PC-3 (cell line): ENCODE measurements around the gene ZNF106. TPM values are rescaled to one million over a fixed set of nuclear protein-coding genes. Genes with fewer than 3 reads are reported as not detected.

Experiments used
- ATAC-seq: fragments of 200-7000 bp; cut with Tn5 transposase; 2 replicates; pipeline ENCODE4 v1.9.1; 2020; ENCODE audit warnings: mild to moderate bottlenecking, moderate library complexity
- BruUV-seq: library from RNA; stranded (reverse); fragments of 400-500 nt; replicated peaks from 2 replicates; lab custom pipeline; 2021; lab: Mats Ljungman, UMichigan
- CTCF ChIA-PET: fragments of 300-600 bp; sonication (Branson Sonifier 250); formaldehyde crosslinking; loops from one replicate; lab custom pipeline; 2022; ENCODE audit warnings: antibody characterized with exemption; lab: Charles Lee
- POLR2A ChIA-PET: fragments of 300-600 bp; sonication (Branson Sonifier 250); formaldehyde crosslinking; loops from one replicate; lab custom pipeline; 2022; ENCODE audit warnings: antibody characterized with exemption; ENCODE audit not compliant: unreplicated experiment; lab: Charles Lee
- DNase-seq: peaks from one replicate; pipeline ENCODE4 v3.0.0-alpha.2; 2015
- H2AFZ ChIP-seq: fragments of 300-600 bp; sonication (generic); 2 replicates; pipeline ENCODE4 v1.6.0; 2016; ENCODE audit warnings: antibody characterized with exemption, low read length
- H3F3A ChIP-seq: fragments of 300-600 bp; sonication (generic); one replicate; pipeline ENCODE4 v1.6.0; 2017; ENCODE audit warnings: antibody characterized with exemption, low read length, control low read depth, mild to moderate bottlenecking; ENCODE audit not compliant: unreplicated experiment
- H3K27ac ChIP-seq: fragments of 300-600 bp; sonication (generic); 2 replicates; pipeline ENCODE4 v1.5.1; 2016; ENCODE audit warnings: mild to moderate bottlenecking, low read length
- H3K27me3 ChIP-seq: fragments of 300-600 bp; sonication (generic); 2 replicates; pipeline ENCODE4 v1.6.1; 2016; ENCODE audit warnings: low read length, mixed read lengths
- H3K36me3 ChIP-seq: fragments of 300-600 bp; sonication (generic); 2 replicates; pipeline ENCODE4 v1.6.1; 2016; ENCODE audit warnings: low read depth, mixed run types, low read length, mixed read lengths
- H3K4me1 ChIP-seq: fragments of 300-600 bp; sonication (generic); 2 replicates; pipeline ENCODE4 v1.5.1; 2016; ENCODE audit warnings: low read length; ENCODE audit not compliant: insufficient read depth
- H3K4me2 ChIP-seq: fragments of 300-600 bp; sonication (generic); 2 replicates; pipeline ENCODE4 v1.6.0; 2016; ENCODE audit warnings: low read length
- H3K4me3 ChIP-seq: fragments of 300-600 bp; sonication (generic); 2 replicates; pipeline ENCODE4 v1.5.1; 2016; ENCODE audit warnings: mild to moderate bottlenecking, low read length, mixed read lengths
- H3K79me2 ChIP-seq: fragments of 300-600 bp; sonication (generic); 2 replicates; pipeline ENCODE4 v1.6.1; 2017; ENCODE audit warnings: low read length, mixed read lengths
- H3K9ac ChIP-seq: fragments of 300-600 bp; sonication (generic); 2 replicates; pipeline ENCODE4 v1.6.0; 2016; ENCODE audit warnings: mild to moderate bottlenecking, low read length
- H3K9me2 ChIP-seq: fragments of 300-600 bp; sonication (generic); replicated peaks from 2 replicates; pipeline ENCODE4 v1.6.1; 2016; ENCODE audit warnings: mixed run types, low read length, mixed read lengths
- H3K9me3 ChIP-seq: fragments of 300-600 bp; sonication (generic); 2 replicates; pipeline ENCODE4 v1.6.1; 2016; ENCODE audit warnings: low read length, mixed read lengths
- H4K20me1 ChIP-seq: fragments of 300-600 bp; sonication (generic); 2 replicates; pipeline ENCODE4 v1.6.1; 2016; ENCODE audit warnings: low read length, mixed read lengths
- CTCF ChIP-seq: fragments of 300-600 bp; sonication (generic); conservative IDR thresholded peaks from 2 replicates; pipeline ENCODE4 v1.5.1; 2017; ENCODE audit warnings: antibody characterized with exemption, low read depth, mild to moderate bottlenecking, low read length
- EZH2 ChIP-seq: fragments of 300-600 bp; sonication (generic); IDR thresholded peaks from one replicate; pipeline ENCODE4 v1.6.1; 2017; ENCODE audit warnings: antibody characterized with exemption, mild to moderate bottlenecking, low read length; ENCODE audit not compliant: unreplicated experiment
- EZH2phosphoT487 ChIP-seq: fragments of 300-600 bp; sonication (generic); IDR thresholded peaks from 2 replicates; pipeline ENCODE4 v1.6.1; 2018; ENCODE audit warnings: mild to moderate bottlenecking, antibody characterized with exemption, low read length, borderline replicate concordance
- intact Hi-C: fragments of 100-400 bp; cut with micrococcal nuclease; formaldehyde crosslinking; loops from 2 replicates; pipeline ENCODE4 v1.9.0; 2023
- total RNA-seq: library from RNA; depleted of rRNA; stranded (reverse); fragments of >200 nt; gene quantifications from 2 replicates; pipeline ENCODE4 v1.2.3, GENCODE V29; 2014

ZNF106 gene
- total RNA-seq, 1 experiment from 2014 or later, result 25.6 TPM

- intact Hi-C loops, result no loop called here
- POLR2A ChIA-PET, result interaction anchor here (0.6 kb wide), 1 partner anchor 505 kb away, joined by 3 read pairs; no protein-coding TSS in a partner anchor
Observed at GRCh38 chr15:42367041-42367440, 123.9 kb downstream of the ZNF106 start.

GRCh38 chr15:42365921-42366550 lies 124.9 kb downstream of the ZNF106 start:
- no peaks in the 10 kb centered on the region for H3K9me3 ChIP-seq
- H3F3A ChIP-seq, result no peaks in the 10 kb centered on the region
- H4K20me1 ChIP-seq, result no peaks in the 10 kb centered on the region
- no peaks in the 10 kb centered on the region for H3K36me3 ChIP-seq
- CTCF ChIA-PET, result no interaction called here
- H3K27ac ChIP-seq, result no peak overlapping the region
- H3K9ac ChIP-seq, result no peak overlapping the region
- no TSS peak for BruUV-seq
- H3K27me3 ChIP-seq, result no peaks in the 10 kb centered on the region
- POLR2A ChIA-PET, result no interaction called here
- H3K4me2 ChIP-seq, result no peak overlapping the region
- H3K79me2 ChIP-seq, result no peaks in the 10 kb centered on the region
- intact Hi-C loops, result no loop called here
- TF ChIP-seq EZH2 (no peak), CTCF (no peak), EZH2phosphoT487 (no peak)
- no peaks in the 10 kb centered on the region for H3K9me2 ChIP-seq
- ATAC-seq (no peak), DNase-seq (no peak)
- H2AFZ ChIP-seq, result no peak overlapping the region
- H3K4me3 ChIP-seq, result no peak overlapping the region
- H3K4me1 ChIP-seq, result 0 out of 2 replicates have a peak, but pooled peaks cover 4% of the 10 kb centered on the region

More at GRCh38 chr15:42367041-42367440, 123.9 kb downstream of the ZNF106 start:
- ATAC-seq (no peak), DNase-seq (no peak)
- no peaks in the 10 kb centered on the region for H3K36me3 ChIP-seq
- H3K27me3 ChIP-seq, result no peaks in the 10 kb centered on the region
- no peaks in the 10 kb centered on the region for H3K9me2 ChIP-seq
- H3F3A ChIP-seq, result no peaks in the 10 kb centered on the region
- no peaks in the 10 kb centered on the region for H4K20me1 ChIP-seq
- CTCF ChIA-PET, result no interaction called here
- no peak overlapping the region for H2AFZ ChIP-seq
- 0 out of 2 replicates have a peak, but pooled peaks cover 8% of the 10 kb centered on the region for H3K4me1 ChIP-seq
- no peak overlapping the region for H3K27ac ChIP-seq
- no peak for TF ChIP-seq CTCF
- no peak for TF ChIP-seq EZH2phosphoT487
- TF ChIP-seq EZH2, result no peak
- H3K4me2 ChIP-seq, result no peak overlapping the region
- no peaks in the 10 kb centered on the region for H3K79me2 ChIP-seq
- no TSS peak for BruUV-seq
- no peak overlapping the region for H3K4me3 ChIP-seq
- H3K9me3 ChIP-seq, result no peaks in the 10 kb centered on the region
- no peak overlapping the region for H3K9ac ChIP-seq

GRCh38 chr15:42364529-42364928 lies 126.4 kb downstream of the ZNF106 start:
- intact Hi-C loops, result no loop called here
- no peak overlapping the region for H3K27ac ChIP-seq
- no peaks in the 10 kb centered on the region for H3K9me2 ChIP-seq
- no peak overlapping the region for H3K4me3 ChIP-seq
- DNase-seq, result no peak
- CTCF ChIA-PET, result interaction anchor here (0.6 kb wide), 1 partner anchor 49 kb away, joined by 4 read pairs; no protein-coding TSS in a partner anchor
- no peaks in the 10 kb centered on the region for H3F3A ChIP-seq
- H3K9me3 ChIP-seq, result no peaks in the 10 kb centered on the region
- no peaks in the 10 kb centered on the region for H3K36me3 ChIP-seq
- no TSS peak for BruUV-seq
- TF ChIP-seq EZH2 (no peak), CTCF (no peak), EZH2phosphoT487 (no peak)
- H3K4me2 ChIP-seq, result no peak overlapping the region
- H3K4me1 ChIP-seq, result no peaks in the 10 kb centered on the region
- no peaks in the 10 kb centered on the region for H3K27me3 ChIP-seq
- no peak overlapping the region for H3K9ac ChIP-seq
- no peak overlapping the region for H2AFZ ChIP-seq
- H4K20me1 ChIP-seq, result no peaks in the 10 kb centered on the region
- POLR2A ChIA-PET, result no interaction called here
- no peak for ATAC-seq
- H3K79me2 ChIP-seq, result no peaks in the 10 kb centered on the region
